Activated naive CD8-positive, alpha-beta T cell treated with anti-CD3 and anti-CD28 coated beads, Interleukin-2, amount 10 ng/mL, durations not matched to agents 7 days and 5 days (primary cell): ENCODE data around the gene XPOT. TPM values are rescaled to one million over a fixed set of nuclear protein-coding genes. Genes with fewer than 3 reads are reported as not detected.

Experiments used
- ATAC-seq: fragments of 150-1000 bp; cut with Tn5 transposase; one replicate; pipeline ENCODE4 v1.10.0; 2021; ENCODE audit warnings: low read depth, moderate library complexity
- POLR2A ChIA-PET: fragments of 350-600 bp; sonication (Branson Sonifier 250); formaldehyde crosslinking; loops from one replicate; lab custom pipeline; 2021; ENCODE audit warnings: antibody characterized with exemption; lab: Charles Lee
- DNase-seq: peaks from one replicate; pipeline ENCODE4 v3.0.0; 2021
- H3K27ac Mint-ChIP-seq: one replicate; pipeline ENCODE4 v1.8.0; 2022; ENCODE audit warnings: mild to moderate bottlenecking, mixed read lengths
- H3K27me3 Mint-ChIP-seq: one replicate; pipeline ENCODE4 v1.8.0; 2022; ENCODE audit warnings: mild to moderate bottlenecking, moderate library complexity, mixed read lengths
- H3K36me3 Mint-ChIP-seq: one replicate; pipeline ENCODE4 v1.8.0; 2021; ENCODE audit warnings: mild to moderate bottlenecking, mixed read lengths
- H3K4me1 Mint-ChIP-seq: one replicate; pipeline ENCODE4 v1.8.0; 2021; ENCODE audit warnings: mixed read lengths
- H3K4me3 Mint-ChIP-seq: one replicate; pipeline ENCODE4 v1.8.0; 2022; ENCODE audit warnings: mild to moderate bottlenecking, moderate library complexity, mixed read lengths
- H3K9me3 Mint-ChIP-seq: one replicate; pipeline ENCODE4 v1.8.0; 2021; ENCODE audit warnings: mixed read lengths
- total RNA-seq, 2 experiments: library from RNA; stranded (reverse); gene quantifications; one replicate each; pipeline ENCODE4 v1.2.3, GENCODE V29; 2021

The XPOT gene
- total RNA-seq, 2 experiments from 2014 or later: 98.7 to 107 TPM

GRCh38 chr12:64431791-64432190 is 27.6 kb downstream of the XPOT start:
- POLR2A ChIA-PET: no interaction called here
- no peak overlapping the region for H3K4me3 Mint-ChIP-seq
- H3K4me1 Mint-ChIP-seq: peaks cover 1% of the 10 kb centered on the region
- no peaks in the 10 kb centered on the region for H3K27me3 Mint-ChIP-seq
- no peaks in the 10 kb centered on the region for H3K9me3 Mint-ChIP-seq
- peaks cover 48% of the 10 kb centered on the region for H3K36me3 Mint-ChIP-seq
- no peak for DNase-seq
- H3K27ac Mint-ChIP-seq: no peak overlapping the region
- no peak for ATAC-seq

GRCh38 chr12:64433915-64434314 is 29.7 kb downstream of the XPOT start:
- Mint-ChIP-seq H3K4me3 (no peak overlapping the region), H3K4me1 (peaks cover 4% of the 10 kb centered on the region), H3K27me3 (no peaks in the 10 kb centered on the region), H3K9me3 (no peaks in the 10 kb centered on the region), H3K27ac (no peak overlapping the region), H3K36me3 (peaks cover 44% of the 10 kb centered on the region)
- POLR2A ChIA-PET: no interaction called here
- ATAC-seq: no peak
- DNase-seq: no peak

- no peaks in the 10 kb centered on the region for H3K9me3 Mint-ChIP-seq
- POLR2A ChIA-PET: no interaction called here
- H3K27me3 Mint-ChIP-seq: no peaks in the 10 kb centered on the region
- peaks cover 8% of the 10 kb centered on the region for H3K4me1 Mint-ChIP-seq
- H3K36me3 Mint-ChIP-seq: peaks cover 41% of the 10 kb centered on the region
- ATAC-seq: no peak
- DNase-seq: no peak
- H3K27ac Mint-ChIP-seq: no peak overlapping the region
- no peak overlapping the region for H3K4me3 Mint-ChIP-seq
These were observed 35.9 kb downstream of the XPOT start for GRCh38 chr12:64440100-64440499.

- no peak overlapping the region for H3K27ac Mint-ChIP-seq
- peaks cover 25% of the 10 kb centered on the region for H3K36me3 Mint-ChIP-seq
- POLR2A ChIA-PET: no interaction called here
These were observed 41.3 kb downstream of the XPOT start for GRCh38 chr12:64445490-64445889.

GRCh38 chr12:64446295-64446694 is 42.1 kb downstream of the XPOT start:
- H3K4me1 Mint-ChIP-seq: peaks cover 14% of the 10 kb centered on the region
- H3K27ac Mint-ChIP-seq: no peak overlapping the region
- H3K27me3 Mint-ChIP-seq: no peaks in the 10 kb centered on the region
- H3K4me3 Mint-ChIP-seq: no peak overlapping the region
- no peak for DNase-seq
- peaks cover 22% of the 10 kb centered on the region for H3K36me3 Mint-ChIP-seq
- POLR2A ChIA-PET: no interaction called here
- no peak for ATAC-seq
- no peaks in the 10 kb centered on the region for H3K9me3 Mint-ChIP-seq

More at GRCh38 chr12:64445490-64445889, 41.3 kb downstream of the XPOT start:
- no peak for ATAC-seq
- no peak for DNase-seq
- Mint-ChIP-seq H3K27me3 (no peaks in the 10 kb centered on the region), H3K4me3 (no peak overlapping the region), H3K9me3 (no peaks in the 10 kb centered on the region), H3K4me1 (peaks cover 8% of the 10 kb centered on the region)

GRCh38 chr12:64450057-64450640 is 46.0 kb downstream of the XPOT start:
- H3K36me3 Mint-ChIP-seq: peaks cover 4% of the 10 kb centered on the region
- peaks cover 21% of the 10 kb centered on the region for H3K4me1 Mint-ChIP-seq
- no peaks in the 10 kb centered on the region for H3K9me3 Mint-ChIP-seq
- POLR2A ChIA-PET: interaction anchor here (0.6 kb wide), 1 partner anchor 10 kb away, joined by 5 read pairs; no protein-coding TSS in a partner anchor
- no peak overlapping the region for H3K27ac Mint-ChIP-seq
- ATAC-seq (no peak), DNase-seq (no peak)
- peak overlapping the region; percentile 23 for H3K4me3 Mint-ChIP-seq
- H3K27me3 Mint-ChIP-seq: no peaks in the 10 kb centered on the region

- POLR2A ChIA-PET: interaction anchor here (0.6 kb wide), 1 partner anchor 10 kb away, joined by 5 read pairs; no protein-coding TSS in a partner anchor
- DNase-seq (no peak), ATAC-seq (no peak)
- H3K27me3 Mint-ChIP-seq: no peaks in the 10 kb centered on the region
- H3K4me1 Mint-ChIP-seq: peaks cover 27% of the 10 kb centered on the region
- H3K4me3 Mint-ChIP-seq: peak overlapping the region; percentile 97
- peaks cover 4% of the 10 kb centered on the region for H3K36me3 Mint-ChIP-seq
- H3K9me3 Mint-ChIP-seq: no peaks in the 10 kb centered on the region
- H3K27ac Mint-ChIP-seq: no peak overlapping the region
These were observed 46.7 kb downstream of the XPOT start for GRCh38 chr12:64450711-64451486.

- peak within 1 kb of the TSS; percentile 87 for H3K27ac Mint-ChIP-seq
- peaks cover 6% of the 10 kb centered on the region for H3K36me3 Mint-ChIP-seq
- H3K27me3 Mint-ChIP-seq: no peaks in the 10 kb centered on the region
- peak within 1 kb of the TSS; percentile 97 for H3K4me3 Mint-ChIP-seq
- POLR2A ChIA-PET: no interaction called here
- no peaks in the 10 kb centered on the region for H3K9me3 Mint-ChIP-seq
- H3K4me1 Mint-ChIP-seq: peaks cover 32% of the 10 kb centered on the region
- peak; percentile 76 for ATAC-seq
- DNase-seq: peak; percentile 81
These were observed 47.7 kb downstream of the XPOT start, which contains the start of gene TBK1 for GRCh38 chr12:64451687-64452558. Gene TBK1 (plus strand): TSS chr12:64452120. CDS start chr12:64455871, 3,751 bp downstream.

GRCh38 chr12:64452559-64453329 is 48.6 kb downstream of the XPOT start:
- H3K27ac Mint-ChIP-seq: peak overlapping the region; percentile 87
- no peaks in the 10 kb centered on the region for H3K27me3 Mint-ChIP-seq
- peaks cover 8% of the 10 kb centered on the region for H3K36me3 Mint-ChIP-seq
- no peaks in the 10 kb centered on the region for H3K9me3 Mint-ChIP-seq
- ATAC-seq (no peak), DNase-seq (no peak)
- peak overlapping the region; percentile 95 for H3K4me3 Mint-ChIP-seq
- POLR2A ChIA-PET: no interaction called here
- peaks cover 38% of the 10 kb centered on the region for H3K4me1 Mint-ChIP-seq

- no peak for DNase-seq
- Mint-ChIP-seq H3K9me3 (no peaks in the 10 kb centered on the region), H3K4me3 (no peak overlapping the region), H3K4me1 (peaks cover 44% of the 10 kb centered on the region), H3K27me3 (no peaks in the 10 kb centered on the region), H3K27ac (no peak overlapping the region), H3K36me3 (peaks cover 11% of the 10 kb centered on the region)
- POLR2A ChIA-PET: interaction anchor here (0.8 kb wide), 1 partner anchor 9 kb away, joined by 3 read pairs; no protein-coding TSS in a partner anchor
- ATAC-seq: no peak
These were observed 51.3 kb downstream of the XPOT start for GRCh38 chr12:64455506-64455905.

GRCh38 chr12:64456119-64456518 is 51.9 kb downstream of the XPOT start:
- no peak for ATAC-seq
- POLR2A ChIA-PET: interaction anchor here (0.8 to 1.3 kb wide), 2 partner anchors 8 to 12 kb away, joined by 3 to 5 read pairs; no protein-coding TSS in a partner anchor
- Mint-ChIP-seq H3K27ac (peak overlapping the region; percentile 23), H3K4me3 (no peak overlapping the region), H3K36me3 (peaks cover 13% of the 10 kb centered on the region), H3K27me3 (no peaks in the 10 kb centered on the region), H3K4me1 (peaks cover 41% of the 10 kb centered on the region), H3K9me3 (no peaks in the 10 kb centered on the region)
- no peak for DNase-seq

- Mint-ChIP-seq H3K4me1 (peaks cover 37% of the 10 kb centered on the region), H3K27me3 (no peaks in the 10 kb centered on the region), H3K4me3 (no peak overlapping the region), H3K27ac (no peak overlapping the region), H3K9me3 (no peaks in the 10 kb centered on the region), H3K36me3 (peaks cover 12% of the 10 kb centered on the region)
- DNase-seq: no peak
- POLR2A ChIA-PET: interaction anchor here (0.7 to 1.3 kb wide), 2 partner anchors 10 to 11 kb away, joined by 3 to 5 read pairs; no protein-coding TSS in a partner anchor
- no peak for ATAC-seq
These were observed 52.8 kb downstream of the XPOT start for GRCh38 chr12:64457032-64457431.
